Stomach smooth muscle (tissue), 2 donors: ENCODE measurements around the gene NKTR.

Experiments used
- H3K27ac ChIP-seq: one replicate; pipeline ENCODE4 v1.7.0; 2013; ENCODE audit warnings: mild to moderate bottlenecking, low read length, inconsistent platforms
- H3K27me3 ChIP-seq, 2 donors: one replicate each; pipeline ENCODE4 v1.7.0; 2013; ENCODE audit warnings: low read length in 2 of 2; ENCODE audit not compliant: insufficient read depth in 2 of 2, control insufficient read depth in 1 of 2
- H3K36me3 ChIP-seq, 2 donors: one replicate each; pipeline ENCODE4 v1.7.0; 2013; ENCODE audit warnings: low read length in 2 of 2; ENCODE audit not compliant: control insufficient read depth in 2 of 2, insufficient read depth in 2 of 2
- H3K4me1 ChIP-seq: one replicate; pipeline ENCODE4 v1.7.0; 2013; ENCODE audit warnings: low read length; ENCODE audit not compliant: control insufficient read depth, insufficient read depth
- H3K4me3 ChIP-seq, 2 donors: one replicate each; pipeline ENCODE4 v1.7.0; 2013; ENCODE audit warnings: low read length in 2 of 2
- H3K9ac ChIP-seq, 2 donors: one replicate each; pipeline ENCODE4 v1.7.0; 2013; ENCODE audit warnings: low read length in 2 of 2, mild to moderate bottlenecking in 1 of 2
- H3K9me3 ChIP-seq, 2 donors: one replicate each; pipeline ENCODE4 v1.7.0; 2013; ENCODE audit warnings: low read length in 2 of 2; ENCODE audit not compliant: control insufficient read depth in 2 of 2
- donor health status: healthy.
- donor health status: Pancreatic carcinoma.

The NKTR gene

DNA sequence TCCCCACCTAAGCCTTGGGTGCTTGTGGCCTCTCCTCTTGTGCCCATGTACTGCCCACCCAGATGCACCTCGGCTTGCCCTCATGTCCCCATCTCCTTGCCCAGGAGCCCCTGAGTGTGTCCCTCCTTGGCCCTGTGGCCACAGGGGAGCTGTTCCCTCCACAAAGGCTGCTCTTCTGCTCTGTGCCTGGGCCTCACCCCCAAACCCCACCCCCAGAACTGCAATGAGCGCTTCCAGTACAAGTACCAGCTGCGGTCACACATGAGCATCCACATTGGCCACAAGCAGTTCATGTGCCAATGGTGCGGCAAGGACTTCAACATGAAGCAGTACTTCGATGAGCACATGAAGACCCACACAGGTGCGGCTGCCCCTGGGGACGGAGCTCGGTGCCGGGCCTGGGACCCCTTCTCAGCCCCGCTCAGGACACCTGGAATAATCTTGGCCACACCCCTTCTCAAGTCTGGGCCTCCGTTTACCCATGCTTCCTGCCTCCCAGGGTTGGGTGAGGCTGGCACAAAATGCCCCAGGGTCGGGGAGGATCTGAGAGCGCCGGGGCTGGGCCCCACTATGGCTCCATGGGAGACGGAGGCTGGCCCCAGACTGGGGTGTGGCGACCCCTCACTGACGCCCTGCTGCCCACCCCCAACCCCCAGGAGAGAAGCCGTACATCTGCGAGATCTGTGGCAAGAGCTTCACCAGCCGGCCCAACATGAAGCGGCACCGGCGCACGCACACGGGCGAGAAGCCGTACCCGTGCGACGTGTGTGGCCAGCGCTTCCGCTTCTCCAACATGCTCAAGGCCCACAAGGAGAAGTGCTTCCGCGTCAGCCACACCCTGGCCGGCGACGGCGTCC is 63.3 kb downstream of the NKTR start:
- Histone ChIP-seq H3K4me1 (peaks cover 52% of the 10 kb centered on the region), H3K9me3 (no peaks in the 10 kb centered on the region), H3K9ac (no peak overlapping the region), H3K36me3 (peaks cover 0 to 3% of the 10 kb centered on the region in 2 donors), H3K27me3 (no peaks in the 10 kb centered on the region), H3K27ac (no peak overlapping the region), H3K4me3 (no peak overlapping the region)

GRCh38 chr3:42664438-42664803 is 63.9 kb downstream of the NKTR start:
- Histone ChIP-seq H3K9me3 (no peaks in the 10 kb centered on the region), H3K9ac (no peak overlapping the region), H3K27me3 (no peaks in the 10 kb centered on the region), H3K27ac (no peak overlapping the region), H3K4me1 (peaks cover 52% of the 10 kb centered on the region), H3K4me3 (no peak overlapping the region), H3K36me3 (peaks cover 0 to 2% of the 10 kb centered on the region in 2 donors)

DNA sequence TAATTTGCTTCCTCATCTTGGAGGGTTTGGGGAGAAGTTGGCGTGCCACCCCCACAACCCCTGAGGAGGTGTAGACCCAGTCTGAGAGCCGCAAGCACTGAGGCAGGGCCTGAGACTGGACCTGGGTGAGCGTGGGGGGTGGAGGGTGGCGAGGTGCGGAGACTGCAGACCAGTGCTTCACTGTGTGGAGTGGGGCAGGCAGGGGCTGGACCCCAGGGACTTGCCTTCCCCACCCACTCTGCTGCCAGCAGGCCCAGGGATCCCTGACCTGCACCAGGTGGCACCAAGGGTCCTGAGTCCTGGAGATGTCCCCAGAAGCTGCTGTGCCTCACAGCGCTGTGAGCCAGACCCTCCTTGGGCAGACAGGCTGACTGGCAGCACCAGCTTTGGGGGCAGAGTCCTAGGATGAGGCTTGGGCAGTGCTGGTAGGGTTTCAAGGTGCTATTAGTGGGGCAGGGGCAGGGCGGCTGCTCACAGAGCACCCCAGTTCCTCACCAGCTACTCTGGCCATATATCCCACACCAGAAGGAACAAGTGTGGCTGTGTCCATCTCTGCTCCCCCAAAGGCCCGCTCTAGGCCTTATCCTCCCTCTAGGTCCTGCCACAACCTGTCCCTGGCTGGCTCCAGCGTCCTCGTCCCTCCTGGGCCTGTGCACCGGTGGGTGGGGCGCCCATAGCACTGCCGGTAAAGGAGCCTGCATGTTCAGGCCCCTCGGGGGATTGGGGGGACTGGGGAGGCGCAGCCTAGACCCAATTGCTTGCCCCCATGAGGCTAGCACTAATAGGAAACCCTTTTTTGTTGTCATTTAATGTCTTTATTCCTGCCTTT is 64.8 kb downstream of the NKTR start:
- peaks cover 43% of the 10 kb centered on the region for H3K4me1 ChIP-seq
- no peaks in the 10 kb centered on the region for H3K27me3 ChIP-seq
- H3K36me3 ChIP-seq = no peaks in the 10 kb centered on the region
- no peak overlapping the region for H3K4me3 ChIP-seq
- H3K9me3 ChIP-seq = no peaks in the 10 kb centered on the region
- no peak overlapping the region for H3K9ac ChIP-seq
- H3K27ac ChIP-seq = peak overlapping the region; percentile 11

DNA sequence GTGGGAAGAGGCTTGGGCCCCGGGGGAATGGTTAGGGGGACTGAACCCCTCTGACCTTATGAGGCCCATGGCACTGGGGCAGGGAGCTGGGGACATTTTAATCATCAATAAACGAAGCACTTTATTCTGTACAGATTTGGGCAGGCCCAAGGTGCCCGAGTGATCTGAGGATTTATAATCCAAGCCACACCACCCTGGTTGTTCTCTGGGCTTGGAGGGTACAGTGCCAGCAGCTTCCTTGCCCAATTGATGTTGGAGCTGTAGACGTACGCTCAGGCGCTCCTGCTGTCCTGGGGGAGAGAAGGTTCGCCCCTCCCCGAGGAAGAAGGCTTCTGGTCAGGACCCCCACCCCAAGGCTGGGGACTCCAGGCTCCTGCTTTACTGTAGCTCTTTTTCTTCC is 65.5 kb downstream of the NKTR start:
- peaks cover 39% of the 10 kb centered on the region for H3K4me1 ChIP-seq
- H3K27ac ChIP-seq = peak overlapping the region; percentile 46
- no peaks in the 10 kb centered on the region for H3K36me3 ChIP-seq
- peaks cover 0 to 3% of the 10 kb centered on the region in 2 donors for H3K9me3 ChIP-seq
- peaks cover 0 to 2% of the 10 kb centered on the region in 2 donors for H3K27me3 ChIP-seq
- no peak overlapping the region for H3K9ac ChIP-seq
- peak overlapping the region in 1 of 2 donors; percentile 22 for H3K4me3 ChIP-seq

DNA sequence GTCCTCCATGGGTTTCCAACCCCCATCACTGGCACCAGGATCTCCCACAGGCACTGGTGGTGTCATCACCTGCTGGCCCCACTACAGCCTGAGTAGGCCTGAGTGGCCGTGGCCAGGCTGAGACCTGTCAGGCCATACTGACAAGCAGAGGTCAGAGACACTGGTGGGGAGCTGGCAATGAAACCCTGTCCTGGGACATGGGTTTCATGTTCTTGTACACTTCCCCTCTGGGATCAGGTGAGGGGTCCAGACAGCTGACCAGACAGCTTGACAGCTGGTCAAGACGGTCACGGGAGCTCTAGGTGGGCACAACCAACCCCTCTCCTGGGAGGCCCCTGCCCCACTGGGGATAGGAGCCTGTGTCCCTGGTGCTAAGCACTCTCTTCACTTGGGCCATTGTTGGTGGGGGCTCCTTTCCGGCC is 66.1 kb downstream of the NKTR start:
- Histone ChIP-seq H3K27ac (peak overlapping the region; percentile 46), H3K9ac (no peak overlapping the region), H3K4me1 (peaks cover 33% of the 10 kb centered on the region), H3K9me3 (peaks cover 0 to 3% of the 10 kb centered on the region in 2 donors), H3K4me3 (no peak overlapping the region), H3K27me3 (peaks cover 0 to 2% of the 10 kb centered on the region in 2 donors), H3K36me3 (no peaks in the 10 kb centered on the region)

DNA sequence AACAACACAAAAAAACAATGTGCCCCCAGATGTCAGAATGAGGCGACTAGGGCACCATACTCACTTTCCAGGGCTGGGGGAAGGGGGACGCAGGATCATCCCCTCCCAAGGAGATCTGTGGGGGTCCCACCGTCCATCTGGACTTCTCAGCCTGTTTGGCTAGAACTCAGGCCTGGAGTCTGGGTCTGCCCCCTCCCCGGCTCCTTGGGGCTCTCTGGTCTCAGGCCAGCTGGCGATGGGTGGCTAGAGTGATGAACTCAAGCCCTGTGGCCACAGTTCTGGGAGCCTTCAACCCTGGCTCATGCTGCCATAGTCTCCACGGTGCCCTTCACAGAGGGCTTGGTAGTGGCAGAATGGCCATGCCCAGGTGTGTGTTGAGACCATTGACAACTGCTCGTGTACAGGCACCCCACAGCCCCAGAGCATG is 66.6 kb downstream of the NKTR start:
- Histone ChIP-seq H3K4me3 (no peak overlapping the region), H3K36me3 (no peaks in the 10 kb centered on the region), H3K9ac (no peak overlapping the region), H3K27me3 (peaks cover 0 to 2% of the 10 kb centered on the region in 2 donors), H3K27ac (peak overlapping the region; percentile 46), H3K4me1 (peaks cover 33% of the 10 kb centered on the region), H3K9me3 (peaks cover 0 to 3% of the 10 kb centered on the region in 2 donors)

DNA sequence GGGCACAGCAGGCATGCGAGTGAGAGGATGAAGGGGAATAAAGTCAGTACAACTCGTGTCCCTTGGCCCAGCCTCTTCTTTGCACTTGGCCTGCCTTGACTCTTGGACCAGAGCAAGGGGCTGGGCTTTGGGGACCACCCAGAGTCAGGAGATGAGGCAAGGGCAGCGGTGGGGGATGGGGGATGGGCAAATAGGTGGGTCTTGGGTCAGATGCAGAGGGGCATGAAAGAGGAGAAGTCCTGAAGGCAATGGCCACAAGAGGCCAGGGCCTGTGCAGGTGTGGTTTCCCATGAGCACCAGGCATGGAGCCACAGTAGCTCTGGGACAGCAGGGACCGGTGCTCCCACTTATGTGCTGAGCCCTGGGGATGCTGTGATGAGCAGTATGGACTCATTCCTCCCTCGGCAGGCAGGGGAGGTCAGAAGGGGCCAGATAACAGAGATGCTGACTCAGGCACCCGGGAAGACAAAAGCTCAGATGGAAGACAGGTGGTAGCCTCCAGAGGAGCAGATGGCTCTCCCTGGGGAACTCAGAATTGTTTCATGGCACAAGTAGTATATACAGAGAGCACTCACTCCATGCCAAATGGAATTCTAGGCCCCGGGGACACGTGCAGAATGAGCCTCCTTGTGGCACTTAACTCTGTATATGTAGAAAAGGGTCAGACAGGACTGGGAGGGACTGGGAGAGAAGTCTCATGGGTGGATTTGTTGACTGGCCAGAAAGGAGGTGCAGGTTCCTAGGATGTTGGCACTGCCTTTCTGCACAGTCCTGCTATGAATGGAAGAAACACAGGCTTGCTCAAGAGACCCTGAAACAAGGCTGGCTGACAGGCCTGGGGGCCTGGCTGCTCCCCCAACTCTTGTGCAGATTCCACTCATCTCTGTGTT is 67.3 kb downstream of the NKTR start:
- Histone ChIP-seq H3K9ac (no peak overlapping the region), H3K27ac (no peak overlapping the region), H3K27me3 (peaks cover 0 to 2% of the 10 kb centered on the region in 2 donors), H3K9me3 (peaks cover 0 to 3% of the 10 kb centered on the region in 2 donors), H3K4me3 (no peak overlapping the region), H3K36me3 (no peaks in the 10 kb centered on the region), H3K4me1 (peaks cover 33% of the 10 kb centered on the region)

DNA sequence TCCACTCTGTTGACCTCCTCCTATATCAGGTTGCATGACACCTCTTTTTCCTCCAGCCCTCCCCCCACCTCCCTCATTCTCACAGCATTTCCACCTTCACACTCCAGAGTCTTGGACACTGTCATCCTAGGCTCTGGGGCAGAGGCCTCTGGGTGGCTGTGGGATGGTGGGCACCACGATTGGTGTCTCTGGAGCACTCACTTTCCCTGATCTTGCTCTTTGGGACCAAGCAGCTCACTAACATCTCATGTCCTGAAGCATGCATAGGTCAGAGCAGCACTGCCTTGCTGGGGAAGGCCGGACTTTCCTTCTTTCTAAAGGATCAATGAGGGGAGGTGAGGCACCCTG is 67.9 kb downstream of the NKTR start:
- Histone ChIP-seq H3K36me3 (no peaks in the 10 kb centered on the region), H3K9ac (no peak overlapping the region), H3K4me3 (no peak overlapping the region), H3K27me3 (peaks cover 0 to 2% of the 10 kb centered on the region in 2 donors), H3K27ac (no peak overlapping the region), H3K9me3 (peaks cover 0 to 3% of the 10 kb centered on the region in 2 donors), H3K4me1 (peaks cover 33% of the 10 kb centered on the region)

DNA sequence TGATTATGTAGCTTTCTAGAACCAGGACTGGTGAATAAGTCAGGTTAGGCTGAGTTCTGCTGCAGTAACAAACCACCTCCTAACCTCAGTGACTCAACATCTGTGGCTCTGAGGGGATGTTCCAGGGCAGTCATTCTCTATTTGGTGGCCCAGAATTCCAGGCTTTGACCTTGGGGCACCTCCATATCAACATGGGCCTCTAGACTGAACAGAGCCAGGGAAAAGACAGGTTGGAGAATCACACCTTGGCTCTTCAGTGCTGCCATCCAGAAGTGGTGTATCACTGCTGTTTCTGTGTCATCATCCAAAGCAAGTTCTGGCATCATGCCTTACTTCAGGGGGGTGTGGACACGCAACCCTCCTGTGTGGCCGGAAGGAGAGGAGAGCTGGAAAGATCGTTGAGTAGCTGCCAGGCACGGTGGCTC is 68.3 kb downstream of the NKTR start:
- H3K36me3 ChIP-seq = no peaks in the 10 kb centered on the region
- H3K9ac ChIP-seq = no peak overlapping the region
- H3K4me1 ChIP-seq = peaks cover 33% of the 10 kb centered on the region
- H3K9me3 ChIP-seq = peaks cover 0 to 3% of the 10 kb centered on the region in 2 donors
- H3K27ac ChIP-seq = no peak overlapping the region
- no peak overlapping the region for H3K4me3 ChIP-seq
- H3K27me3 ChIP-seq = peaks cover 0 to 2% of the 10 kb centered on the region in 2 donors

GRCh38 chr3:42670051-42670576 is 69.6 kb downstream of the NKTR start:
- Histone ChIP-seq H3K4me1 (peaks cover 33% of the 10 kb centered on the region), H3K9me3 (peaks cover 0 to 3% of the 10 kb centered on the region in 2 donors), H3K36me3 (no peaks in the 10 kb centered on the region), H3K27me3 (peaks cover 0 to 2% of the 10 kb centered on the region in 2 donors), H3K27ac (no peak overlapping the region), H3K4me3 (no peak overlapping the region), H3K9ac (no peak overlapping the region)
